RWPE2 (cell line): ENCODE results near the gene DDX28.

ENCODE experiments used
- ATAC-seq: fragments of 200-7000 bp; cut with Tn5 transposase; 3 replicates; pipeline ENCODE4 v1.9.1; 2021; ENCODE audit warnings: low read depth
- DNase-seq: peaks from one replicate; pipeline ENCODE4 v3.0.0-alpha.2; 2020; ENCODE audit warnings: low spot score
- H3K27ac ChIP-seq: fragments of 450-650 bp; 2 replicates; pipeline ENCODE4 v1.5.1; 2017; ENCODE audit warnings: mild to moderate bottlenecking; ENCODE audit not compliant: poor library complexity, severe bottlenecking
- H3K27me3 ChIP-seq: fragments of 250-450 bp; sonication (Bioruptor Pico); 2 replicates; pipeline ENCODE4 v1.5.1; 2021; ENCODE audit warnings: mild to moderate bottlenecking, moderate library complexity; ENCODE audit not compliant: insufficient read depth, poor library complexity, severe bottlenecking
- H3K36me3 ChIP-seq: fragments of 250-450 bp; sonication (Bioruptor Pico); 2 replicates; pipeline ENCODE4 v1.5.1; 2020; ENCODE audit warnings: low read depth, mild to moderate bottlenecking, moderate library complexity
- H3K4me1 ChIP-seq: fragments of 250-450 bp; sonication (Bioruptor Pico); 2 replicates; pipeline ENCODE4 v1.5.1; 2021; ENCODE audit warnings: mild to moderate bottlenecking, moderate library complexity; ENCODE audit not compliant: insufficient read depth, poor library complexity, severe bottlenecking
- H3K4me3 ChIP-seq: fragments of 250-450 bp; sonication (Bioruptor Pico); 2 replicates; pipeline ENCODE4 v1.5.1; 2021; ENCODE audit warnings: mild to moderate bottlenecking, moderate library complexity; ENCODE audit not compliant: severe bottlenecking
- H3K9me3 ChIP-seq: fragments of 250-450 bp; sonication (Bioruptor Pico); 2 replicates; pipeline ENCODE4 v1.5.1; 2021; ENCODE audit warnings: mild to moderate bottlenecking, moderate library complexity; ENCODE audit not compliant: severe bottlenecking
- CTCF ChIP-seq: fragments of 450-650 bp; IDR thresholded peaks from one replicate; pipeline ENCODE4 v1.5.1; 2017; ENCODE audit warnings: mild to moderate bottlenecking, moderate library complexity; ENCODE audit not compliant: poor library complexity, severe bottlenecking

Gene DDX28

GRCh38 chr16:68049449-68049848 is 26.4 kb upstream of the DDX28 start:
- no peaks in the 10 kb centered on the region for H3K27me3 ChIP-seq
- DNase-seq (no peak), ATAC-seq (no peak)
- no peak overlapping the region for H3K27ac ChIP-seq
- no peaks in the 10 kb centered on the region for H3K9me3 ChIP-seq
- peaks cover 70% of the 10 kb centered on the region for H3K36me3 ChIP-seq
- H3K4me3 ChIP-seq = no peak overlapping the region
- TF ChIP-seq CTCF = no peak
- H3K4me1 ChIP-seq = no peaks in the 10 kb centered on the region

DNA sequence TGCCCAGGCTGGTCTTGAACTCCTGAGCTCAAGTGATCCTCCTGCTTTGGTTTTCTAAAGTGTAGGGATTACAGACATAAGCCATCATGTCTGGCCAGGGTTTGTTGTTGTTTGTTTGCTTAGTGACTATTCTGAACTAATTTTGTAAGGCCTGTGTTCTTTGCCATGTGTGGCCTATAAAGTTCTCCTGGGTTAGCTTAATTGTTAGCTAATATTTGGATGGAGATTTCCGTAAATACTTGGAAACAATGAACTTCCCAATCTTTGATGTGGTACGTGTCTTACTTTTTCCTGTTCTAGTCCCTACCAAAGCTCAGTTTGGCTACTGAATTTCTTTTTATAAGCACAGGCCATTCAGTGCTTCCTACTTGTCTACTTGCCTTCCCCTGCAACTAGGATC is 25.0 kb upstream of the DDX28 start:
- DNase-seq (no peak), ATAC-seq (no peak)
- no peak overlapping the region for H3K4me3 ChIP-seq
- H3K27me3 ChIP-seq = no peaks in the 10 kb centered on the region
- H3K9me3 ChIP-seq = no peaks in the 10 kb centered on the region
- H3K36me3 ChIP-seq = peaks cover 60% of the 10 kb centered on the region
- H3K27ac ChIP-seq = no peak overlapping the region
- TF ChIP-seq CTCF = no peak
- H3K4me1 ChIP-seq = no peaks in the 10 kb centered on the region

- no peak for ATAC-seq
- Histone ChIP-seq H3K27me3 (no peaks in the 10 kb centered on the region), H3K36me3 (peaks cover 59% of the 10 kb centered on the region), H3K9me3 (no peaks in the 10 kb centered on the region), H3K4me3 (no peak overlapping the region), H3K4me1 (no peaks in the 10 kb centered on the region), H3K27ac (no peak overlapping the region)
- TF ChIP-seq CTCF = no peak
- DNase-seq = no peak
Observed at GRCh38 chr16:68046106-68046505, 23.1 kb upstream of the DDX28 start.

DNA sequence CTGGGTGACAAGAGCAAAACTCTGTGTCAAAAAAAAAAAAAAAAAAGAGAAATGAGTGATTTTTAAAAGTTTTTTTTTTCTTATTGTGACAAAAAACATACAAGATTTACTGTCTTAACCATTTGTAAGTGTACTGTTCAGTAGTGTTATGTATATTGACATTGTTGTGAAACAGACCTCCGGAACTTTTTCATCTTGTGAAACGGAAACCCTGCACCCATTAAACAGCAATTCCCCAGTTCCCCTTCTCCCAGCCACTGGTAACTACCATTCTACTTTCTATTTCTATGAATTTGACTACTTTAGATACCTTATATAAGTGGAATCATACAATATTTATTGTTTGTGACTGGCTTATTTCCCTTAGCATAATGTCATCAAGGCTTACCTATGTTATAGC is 18.8 kb upstream of the DDX28 start:
- no peaks in the 10 kb centered on the region for H3K4me1 ChIP-seq
- no peak for DNase-seq
- peaks cover 62% of the 10 kb centered on the region for H3K36me3 ChIP-seq

More for the DNA sequence above, 18.8 kb upstream of the DDX28 start:
- Histone ChIP-seq H3K4me3 (no peak overlapping the region), H3K27me3 (no peaks in the 10 kb centered on the region), H3K9me3 (no peaks in the 10 kb centered on the region), H3K27ac (no peak overlapping the region)
- no peak for TF ChIP-seq CTCF
- no peak for ATAC-seq
